IPS DF 6.9 (cell line): ENCODE data around the gene TSPOAP1.
"Not testable (repeated sequence)": the region's sequence is repeated elsewhere in the genome, so short reads cannot be mapped to it uniquely, and the experiment has no call there.

ENCODE experiments used
- DNase-seq: peaks from one replicate; pipeline ENCODE4 v3.0.0-alpha.2; 2013; ENCODE audit warnings: low read depth, low spot score
- H3K27ac ChIP-seq: one replicate; pipeline ENCODE4 v1.5.1; 2013; ENCODE audit warnings: low read length, control low read depth
- H3K27me3 ChIP-seq: 2 replicates; pipeline ENCODE4 v1.6.1; 2013; ENCODE audit warnings: mild to moderate bottlenecking, low read length; ENCODE audit not compliant: control insufficient read depth, insufficient read depth
- H3K36me3 ChIP-seq: 2 replicates; pipeline ENCODE4 v1.6.1; 2013; ENCODE audit warnings: low read length; ENCODE audit not compliant: control insufficient read depth, insufficient read depth
- H3K4me1 ChIP-seq: 2 replicates; pipeline ENCODE4 v1.6.1; 2013; ENCODE audit warnings: low read length; ENCODE audit not compliant: control insufficient read depth, insufficient read depth
- H3K4me3 ChIP-seq: 2 replicates; pipeline ENCODE4 v1.5.1; 2013; ENCODE audit warnings: mild to moderate bottlenecking, low read length
- H3K9me3 ChIP-seq: 2 replicates; pipeline ENCODE4 v1.6.1; 2013; ENCODE audit warnings: low read length, inconsistent platforms; ENCODE audit not compliant: control insufficient read depth, insufficient read depth
- whole genome bisulfite sequencing: extraction: QIAGEN DNeasy Blood & Tissue Kit; methylation state at CpG from one replicate; pipeline ENCODE4 v1.1.7; 2013; ENCODE audit warnings: mixed read lengths, missing lambda C conversion rate; ENCODE audit not compliant: insufficient read length, insufficient coverage; 5-methylcytosine and 5-hydroxymethylcytosine counted together

The TSPOAP1 gene

DNA sequence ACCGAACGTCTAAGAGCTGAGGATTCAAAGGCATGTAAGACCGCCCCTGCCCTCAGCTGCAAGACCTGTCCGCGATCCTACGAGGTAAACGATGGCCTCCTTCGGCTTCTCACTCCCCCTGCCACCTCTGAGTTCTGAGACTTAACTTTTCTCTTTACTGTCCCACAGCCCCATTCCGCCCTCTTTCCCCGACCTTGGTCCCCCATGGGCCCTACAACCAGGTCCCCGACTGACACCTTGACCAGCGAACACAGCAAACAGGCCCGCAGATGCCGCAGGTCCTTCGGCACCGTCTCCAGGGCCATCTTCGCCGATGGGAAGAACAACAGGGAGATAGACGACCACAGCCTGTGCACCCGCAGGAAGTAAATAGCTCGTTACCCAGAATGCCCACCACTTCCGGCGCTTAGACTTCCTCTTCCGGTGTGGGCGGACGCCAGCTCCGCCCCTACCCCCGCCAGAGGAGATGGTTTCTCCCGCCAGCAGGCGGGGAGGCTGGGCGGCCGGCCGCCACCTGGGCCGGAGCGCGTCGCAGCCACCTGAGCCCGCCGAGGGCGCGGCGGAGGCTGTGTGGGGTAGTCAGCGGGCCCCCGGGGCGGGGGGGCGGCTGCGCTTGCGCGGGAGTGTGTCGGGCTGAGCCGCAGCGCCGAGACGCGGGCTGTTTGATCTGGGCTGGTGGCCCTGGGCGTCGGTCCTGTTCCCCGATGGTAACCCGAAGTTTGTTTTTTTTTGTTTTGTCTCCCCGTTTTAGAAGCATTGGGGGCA lies 23.4 kb upstream of the TSPOAP1 start, which contains the start of gene SUPT4H1:
SUPT4H1 (minus strand) TSS at position 371 of the 765 bp plus-strand sequence; CDS start at position 305, 66 bp downstream.
- no peaks in the 10 kb centered on the region for H3K4me1 ChIP-seq
- H3K36me3 ChIP-seq: peaks cover 18% of the 10 kb centered on the region; the same call in 1 of the 2 replicates
- H3K27ac ChIP-seq: no peak within 1 kb of the TSS
- no peaks in the 10 kb centered on the region for H3K27me3 ChIP-seq
- H3K9me3 ChIP-seq: no peaks in the 10 kb centered on the region
- peak within 1 kb of the TSS; percentile 94 for H3K4me3 ChIP-seq
- WGBS: no CpG with 5 or more reads among the region's 60 CpGs
- DNase-seq: no peak

GRCh38 chr17:58351182-58351581 lies 22.6 kb upstream of the TSPOAP1 start:
- H3K27me3 ChIP-seq: no peaks in the 10 kb centered on the region
- no peaks in the 10 kb centered on the region for H3K9me3 ChIP-seq
- no peaks in the 10 kb centered on the region for H3K4me1 ChIP-seq
- H3K4me3 ChIP-seq: peak overlapping the region; percentile 94; the same call in 1 of the 2 replicates
- peaks cover 21% of the 10 kb centered on the region; the same call in 1 of the 2 replicates for H3K36me3 ChIP-seq
- WGBS: no CpG with 5 or more reads among the region's 4 CpGs
- H3K27ac ChIP-seq: no peak overlapping the region
- no peak for DNase-seq

DNA sequence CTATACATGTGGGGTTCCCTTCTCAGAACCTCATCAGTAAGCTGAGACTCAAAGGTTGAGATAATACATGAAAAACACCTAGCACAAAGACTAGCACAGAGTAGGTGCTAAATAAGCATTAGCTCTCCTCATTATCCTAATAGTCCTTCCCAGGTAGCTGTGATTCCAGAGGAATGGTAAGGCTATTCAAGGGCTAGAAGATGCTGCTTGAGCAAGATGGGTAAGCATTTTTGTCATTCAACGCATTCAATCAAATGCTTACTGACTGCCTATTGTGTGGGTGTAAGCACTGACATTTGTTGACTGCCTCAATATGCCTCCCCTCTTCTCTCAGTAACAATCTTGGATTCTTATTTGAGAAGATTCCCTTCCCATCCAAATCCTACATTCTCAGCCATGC lies 19.4 kb upstream of the TSPOAP1 start:
- DNase-seq: no peak
- Histone ChIP-seq H3K4me3 (no peak overlapping the region), H3K36me3 (peaks cover 30% of the 10 kb centered on the region; the same call in 1 of the 2 replicates), H3K27me3 (no peaks in the 10 kb centered on the region), H3K9me3 (no peaks in the 10 kb centered on the region), H3K27ac (no peak overlapping the region), H3K4me1 (no peaks in the 10 kb centered on the region)
- no CpG with 5 or more reads among the region's 1 CpG for WGBS

DNA sequence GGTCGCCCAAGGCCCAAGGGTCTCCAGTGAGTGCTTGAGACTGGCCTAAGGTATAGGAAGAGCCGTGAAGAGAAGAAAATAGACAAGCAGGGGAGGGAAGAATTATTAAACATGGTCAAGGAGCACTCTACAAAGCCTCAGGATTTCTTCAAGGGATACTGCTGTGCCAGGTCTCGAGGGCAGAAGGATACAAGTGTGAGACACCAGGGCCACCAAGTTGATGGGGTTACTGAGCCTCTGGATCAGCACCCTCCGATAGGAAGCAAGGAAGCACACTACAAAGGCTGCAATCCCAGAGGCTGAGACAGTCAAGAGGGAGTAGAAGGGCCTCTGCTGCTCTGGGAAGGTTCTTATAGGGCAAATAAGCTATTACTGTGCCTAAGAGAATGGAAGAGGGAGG lies 16.9 kb upstream of the TSPOAP1 start:
- Histone ChIP-seq H3K9me3 (no peaks in the 10 kb centered on the region), H3K27ac (no peak overlapping the region), H3K36me3 (peaks cover 30% of the 10 kb centered on the region; the same call in 1 of the 2 replicates), H3K4me1 (no peaks in the 10 kb centered on the region), H3K27me3 (no peaks in the 10 kb centered on the region), H3K4me3 (no peak overlapping the region)
- no CpG with 5 or more reads among the region's 4 CpGs for WGBS
- DNase-seq: no peak

DNA sequence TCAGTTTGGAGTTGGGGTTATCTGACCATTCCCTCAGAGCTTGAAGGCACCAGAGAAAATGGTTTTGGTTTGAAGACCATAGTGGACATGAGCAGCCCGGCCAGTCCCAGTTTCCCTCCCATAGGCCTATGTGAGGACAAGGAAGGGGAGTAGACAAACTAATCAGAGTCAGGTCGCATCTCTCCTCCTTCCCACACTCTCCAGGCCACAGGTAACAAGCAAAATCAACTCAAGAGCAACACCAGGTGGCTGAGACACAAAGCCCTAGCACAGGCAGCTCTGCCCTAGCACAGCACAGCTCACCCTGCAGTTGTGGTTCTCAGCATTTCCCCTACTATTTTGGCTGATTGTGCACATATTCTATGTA lies 16.2 kb upstream of the TSPOAP1 start:
- no peaks in the 10 kb centered on the region for H3K9me3 ChIP-seq
- WGBS: no CpG with 5 or more reads among the region's 2 CpGs
- H3K27me3 ChIP-seq: no peaks in the 10 kb centered on the region
- peaks cover 29% of the 10 kb centered on the region; the same call in 1 of the 2 replicates for H3K36me3 ChIP-seq
- no peak overlapping the region for H3K27ac ChIP-seq
- DNase-seq: no peak
- H3K4me3 ChIP-seq: no peak overlapping the region
- 0 out of 2 replicates have a peak, but pooled peaks cover 1% of the 10 kb centered on the region for H3K4me1 ChIP-seq

- H3K27ac ChIP-seq: no peak overlapping the region
- no peak for DNase-seq
- H3K4me3 ChIP-seq: no peak overlapping the region
- peaks cover 24% of the 10 kb centered on the region; the same call in 1 of the 2 replicates for H3K36me3 ChIP-seq
- H3K27me3 ChIP-seq: no peaks in the 10 kb centered on the region
- no peaks in the 10 kb centered on the region for H3K9me3 ChIP-seq
- H3K4me1 ChIP-seq: peaks cover 1% of the 10 kb centered on the region; the same call in 1 of the 2 replicates
- WGBS: no CpG with 5 or more reads among the region's 9 CpGs
Measured at GRCh38 chr17:58344047-58344790, 15.6 kb upstream of the TSPOAP1 start.

GRCh38 chr17:58343131-58343530 lies 14.5 kb upstream of the TSPOAP1 start:
- Histone ChIP-seq H3K27me3 (no peaks in the 10 kb centered on the region), H3K9me3 (no peaks in the 10 kb centered on the region), H3K27ac (no peak overlapping the region), H3K4me3 (no peak overlapping the region), H3K4me1 (peaks cover 7% of the 10 kb centered on the region), H3K36me3 (peaks cover 21% of the 10 kb centered on the region; the same call in 1 of the 2 replicates)
- WGBS: no CpG with 5 or more reads among the region's 4 CpGs
- no peak for DNase-seq

- H3K27ac ChIP-seq: no peak overlapping the region
- WGBS: no CpG with 5 or more reads among the region's 4 CpGs
- H3K4me3 ChIP-seq: no peak overlapping the region
- no peaks in the 10 kb centered on the region for H3K9me3 ChIP-seq
- DNase-seq: no peak
- no peaks in the 10 kb centered on the region for H3K27me3 ChIP-seq
- H3K4me1 ChIP-seq: peaks cover 14% of the 10 kb centered on the region
- H3K36me3 ChIP-seq: peaks cover 12% of the 10 kb centered on the region; the same call in 1 of the 2 replicates
Measured at GRCh38 chr17:58341861-58342475, 13.4 kb upstream of the TSPOAP1 start.

DNA sequence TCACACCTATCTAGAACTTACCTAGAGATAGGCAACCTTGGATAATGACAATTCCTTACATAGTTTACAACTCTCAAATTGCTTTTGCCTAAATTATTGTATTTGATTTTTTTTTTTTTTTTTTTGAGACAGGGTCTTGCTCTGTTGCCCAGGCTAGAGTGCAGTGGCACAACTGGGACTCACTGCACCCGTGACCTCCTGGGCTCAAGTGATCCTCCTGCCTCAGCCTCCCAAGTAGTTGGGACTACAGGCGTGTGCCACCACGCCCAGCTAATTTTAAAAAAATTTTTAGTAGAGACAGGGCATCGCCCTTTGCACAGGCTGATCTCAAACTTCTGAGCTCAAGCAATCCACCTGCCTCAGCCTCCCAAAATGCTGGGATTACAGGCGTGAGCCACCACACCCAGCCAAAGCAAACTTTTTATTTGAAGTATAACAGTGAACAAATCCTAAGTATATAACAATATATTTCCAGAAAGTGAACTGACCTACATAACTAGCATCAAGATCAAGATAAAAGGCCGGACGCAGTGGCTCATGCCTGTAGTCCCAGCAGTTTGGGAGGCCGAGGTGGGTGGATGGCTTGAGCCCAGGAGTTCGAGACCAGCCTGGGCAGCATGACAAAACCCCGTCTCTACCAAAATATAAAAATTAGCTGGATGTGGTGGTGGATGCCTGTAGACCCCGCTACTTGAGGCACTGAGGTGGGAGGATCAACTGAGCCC lies 12.7 kb upstream of the TSPOAP1 start:
- H3K36me3 ChIP-seq, H3K27ac ChIP-seq, H3K27me3 ChIP-seq, H3K4me3 ChIP-seq, DNase-seq, H3K9me3 ChIP-seq: not testable (repeated sequence)
- peaks cover 14% of the 10 kb centered on the region for H3K4me1 ChIP-seq
- no CpG with 5 or more reads among the region's 11 CpGs for WGBS
